Raji (cell line): ENCODE measurements around the gene NEURL1.

ENCODE experiments used
- POLR2A ChIP-seq: IDR thresholded peaks from 2 replicates; pipeline ENCODE4 v1.6.1; 2011; ENCODE audit warnings: low read depth, low read length, control low read depth; ENCODE audit not compliant: insufficient read depth

Gene NEURL1

GRCh38 chr10:103478671-103479070 lies 14.8 kb upstream of the NEURL1 start:
- no peak for TF ChIP-seq POLR2A

GRCh38 chr10:103479135-103479534 lies 14.4 kb upstream of the NEURL1 start, which contains the start of gene CALHM3:
TSS of gene CALHM3 (minus strand) at chr10:103479240. CDS start at chr10:103479032, 208 bp downstream.
- TF ChIP-seq POLR2A: no peak

GRCh38 chr10:103480521-103480920 lies 13.0 kb upstream of the NEURL1 start:
- TF ChIP-seq POLR2A: no peak

GRCh38 chr10:103481974-103482531 lies 11.5 kb upstream of the NEURL1 start:
- no peak for TF ChIP-seq POLR2A

- no peak for TF ChIP-seq POLR2A
Observed at GRCh38 chr10:103487410-103487708, 6.1 kb upstream of the NEURL1 start.

DNA sequence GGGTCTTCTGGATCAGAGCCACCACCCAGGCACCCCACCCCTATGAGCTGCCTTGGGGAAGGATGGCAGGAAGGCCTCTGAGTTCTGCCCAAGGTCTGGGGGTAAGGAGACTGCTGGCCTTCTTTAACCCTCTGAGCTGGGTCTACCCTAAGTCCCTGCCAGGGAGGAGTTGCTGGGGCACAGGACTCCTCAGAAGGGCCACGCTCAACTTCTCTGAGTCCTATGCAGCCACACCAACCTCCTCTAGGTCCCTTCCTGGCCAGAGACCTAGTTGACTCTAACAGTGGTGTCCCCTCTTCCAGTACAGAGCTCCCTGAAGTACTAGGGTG lies 2.6 kb upstream of the NEURL1 start:
- no peak for TF ChIP-seq POLR2A

DNA sequence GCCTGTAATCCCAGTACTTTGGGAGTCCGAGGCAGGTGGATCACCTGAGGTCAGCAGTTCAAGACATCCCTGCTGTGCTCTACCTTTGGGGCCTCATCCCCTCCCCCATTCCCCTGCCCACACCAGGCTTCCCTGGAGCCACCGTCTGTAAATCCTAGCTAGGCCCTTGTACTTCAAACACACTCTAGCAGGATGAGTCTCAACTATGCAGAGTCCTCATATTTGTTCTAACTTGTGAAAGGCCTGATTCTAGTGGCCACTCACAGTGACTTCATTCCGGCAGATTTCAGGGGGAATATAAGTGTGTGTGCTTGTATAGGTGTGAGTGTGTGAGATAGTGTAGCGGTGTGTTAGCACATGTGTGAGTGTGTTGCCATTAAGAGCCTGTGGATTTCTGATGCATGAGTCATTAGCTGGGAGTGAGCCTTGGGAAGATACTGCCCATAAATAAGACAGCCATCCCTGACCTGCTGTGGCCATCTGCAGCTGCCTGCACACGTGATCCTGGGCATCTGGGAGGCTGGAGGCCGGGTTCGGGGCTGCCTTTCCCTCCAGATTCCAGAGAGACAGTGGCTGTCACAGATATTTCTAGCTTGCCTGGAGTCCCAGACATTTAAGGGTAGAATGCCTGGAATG lies 1.7 kb upstream of the NEURL1 start:
- TF ChIP-seq POLR2A: no peak

GRCh38 chr10:103492655-103493261 lies 747 bp upstream of the NEURL1 start:
- no peak for TF ChIP-seq POLR2A

DNA sequence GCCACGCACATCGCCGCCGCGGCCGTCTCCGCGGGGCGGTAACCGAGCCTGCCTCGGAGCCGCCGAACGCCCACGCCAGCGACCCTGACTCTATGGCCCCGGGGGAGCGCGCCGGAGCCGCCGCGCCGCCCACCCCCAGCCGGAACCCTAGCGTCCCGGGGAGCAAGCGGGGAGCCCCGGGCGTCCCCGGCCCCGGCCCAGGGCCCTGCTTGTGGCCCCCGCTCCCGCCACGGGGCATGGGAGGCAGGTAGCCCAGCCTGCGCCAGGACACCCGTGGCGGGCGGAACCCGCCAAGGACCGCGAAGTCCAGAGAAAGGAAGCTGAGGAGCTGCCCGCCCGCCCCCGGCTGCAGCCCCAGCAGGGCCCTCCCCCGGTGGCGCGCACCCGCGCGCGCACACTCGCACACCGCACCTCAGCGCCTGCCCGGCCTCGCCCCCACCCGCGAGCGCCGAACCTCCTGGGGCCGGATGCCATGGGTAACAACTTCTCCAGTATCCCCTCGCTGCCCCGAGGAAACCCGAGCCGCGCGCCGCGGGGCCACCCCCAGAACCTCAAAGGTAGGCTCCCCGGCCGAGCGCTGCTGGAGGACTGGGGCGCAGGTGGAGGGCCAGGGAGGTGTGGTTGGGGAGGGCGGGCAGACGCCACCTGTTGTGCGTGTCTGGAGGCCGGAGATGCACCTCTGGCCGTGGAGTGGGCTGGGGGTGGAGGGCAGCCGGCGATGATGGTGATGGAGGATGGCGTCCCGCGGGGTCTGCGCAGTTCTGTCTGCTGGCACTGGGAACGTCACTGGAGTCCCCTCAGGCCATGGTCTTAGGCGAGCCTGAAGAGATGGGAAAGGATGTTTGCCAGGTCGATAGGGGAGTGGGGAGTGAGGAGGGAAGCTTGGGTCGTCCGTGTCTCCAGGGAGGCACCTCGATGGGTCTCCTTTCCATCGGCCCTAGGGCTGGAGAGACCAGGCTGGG lies 692 bp downstream of the NEURL1 start:
- no peak for TF ChIP-seq POLR2A

GRCh38 chr10:103495321-103495720 lies 1.8 kb downstream of the NEURL1 start:
- no peak for TF ChIP-seq POLR2A

DNA sequence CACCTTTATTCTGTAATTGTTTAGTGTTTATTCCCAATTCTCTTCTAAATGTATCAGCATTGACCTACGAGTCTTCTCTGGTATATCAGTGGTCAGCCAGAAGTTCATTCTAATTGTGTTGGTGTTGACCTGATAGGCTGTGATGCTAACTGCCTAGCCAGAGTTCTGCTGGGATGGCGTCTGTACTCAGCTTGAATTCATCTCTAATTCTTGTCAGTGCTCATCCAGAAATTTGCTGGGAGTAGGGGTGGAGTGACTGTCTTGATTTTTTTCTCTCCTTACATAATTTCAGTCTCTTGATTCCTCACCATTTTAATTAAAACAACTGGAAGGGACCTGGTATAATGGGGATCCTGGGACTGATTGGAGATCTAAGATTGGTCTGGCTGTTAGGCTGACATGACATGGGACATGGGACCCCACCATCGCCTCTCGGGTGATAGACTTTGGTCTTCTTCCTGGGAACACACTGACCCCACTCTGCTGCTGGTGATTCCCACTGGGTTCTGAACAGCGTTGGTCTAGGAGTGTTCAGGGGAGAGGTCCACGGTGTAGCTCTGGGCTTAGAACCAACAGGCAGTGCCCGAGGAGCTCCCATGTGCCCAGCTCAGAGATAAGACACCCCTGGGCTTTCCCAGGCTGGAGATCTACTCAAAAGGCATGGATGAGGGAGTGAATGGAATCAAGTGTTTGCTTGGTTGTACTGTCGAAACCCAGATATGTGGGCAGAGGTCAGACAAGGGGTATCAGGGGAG lies 3.8 kb downstream of the NEURL1 start:
- no peak for TF ChIP-seq POLR2A

GRCh38 chr10:103498936-103499638 lies 5.6 kb downstream of the NEURL1 start:
- TF ChIP-seq POLR2A: no peak

DNA sequence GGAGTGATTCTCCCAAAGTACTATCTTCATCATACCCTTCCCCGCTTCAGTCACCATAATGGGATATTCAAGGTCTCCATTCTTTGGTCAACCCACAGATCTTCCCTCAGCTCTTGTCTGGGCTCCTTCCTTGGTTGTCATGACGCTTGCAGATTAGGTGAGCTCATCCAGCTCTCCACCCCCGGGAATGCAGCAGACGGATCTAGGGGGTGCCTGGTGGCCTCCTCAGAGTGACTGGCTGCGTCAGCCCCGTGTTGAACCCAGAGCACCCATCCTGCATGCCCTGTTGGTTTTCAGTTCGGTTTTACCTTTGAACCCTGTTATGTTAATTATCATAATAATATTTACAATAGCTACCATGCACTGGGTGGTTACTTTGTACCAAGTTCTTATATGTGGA lies 6.4 kb downstream of the NEURL1 start:
- TF ChIP-seq POLR2A: no peak

DNA sequence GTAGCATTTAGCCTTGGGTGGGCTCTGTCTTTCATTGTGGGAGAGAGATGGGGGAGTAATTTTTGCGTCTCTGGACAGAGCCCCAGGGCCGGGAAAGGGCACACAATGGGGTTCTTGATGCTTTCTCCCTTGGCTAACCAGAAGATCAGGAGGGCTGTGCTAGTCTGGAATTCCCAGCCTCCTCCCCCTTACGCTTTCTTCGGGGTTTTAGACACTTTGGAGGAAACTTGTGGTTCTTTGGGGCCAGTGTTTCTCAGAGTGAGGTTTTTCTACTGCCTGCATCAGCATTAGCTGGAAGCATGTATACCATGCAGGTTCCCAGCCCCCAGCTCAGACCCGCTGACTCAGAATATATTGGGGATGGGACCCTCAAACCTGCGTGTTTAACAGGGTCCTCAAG lies 7.0 kb downstream of the NEURL1 start:
- TF ChIP-seq POLR2A: no peak
